HCT116 (cell line): Measurements from ENCODE around the gene AK5. TPM values are rescaled to one million over a fixed set of nuclear protein-coding genes. Genes with fewer than 3 reads are reported as not detected.

Experiments used
- ATAC-seq: fragments of 200-7000 bp; cut with Tn5 transposase; 2 replicates; pipeline ENCODE4 v1.9.1; 2020; ENCODE audit warnings: mild to moderate bottlenecking, moderate library complexity
- BruUV-seq: library from RNA; stranded (reverse); fragments of 400-500 nt; replicated peaks from 2 replicates; lab custom pipeline; 2021; lab: Mats Ljungman, UMichigan
- CTCF ChIA-PET: fragments of 300-600 bp; sonication (Branson Sonifier 250); formaldehyde crosslinking; loops from one replicate; lab custom pipeline; 2021; ENCODE audit warnings: antibody characterized with exemption; lab: Charles Lee
- POLR2A ChIA-PET: fragments of 300-600, 350-600 bp; sonication (Branson Sonifier 250); formaldehyde crosslinking; loops from one replicate; lab custom pipeline; 2021; ENCODE audit warnings: antibody characterized with exemption; lab: Charles Lee
- RAD21 ChIA-PET, 2 experiments: fragments of 300-600 bp; sonication (Branson Sonifier 250); formaldehyde crosslinking; loops; one replicate each; lab custom pipeline; 2023; ENCODE audit warnings: low total read pairs in 2 of 2; ENCODE audit not compliant: uncharacterized antibody in 2 of 2, unreplicated experiment in 2 of 2, low non-redundant PET in 1 of 2; lab: Charles Lee
- DNase-seq: peaks from one replicate; pipeline ENCODE4 v3.0.0-alpha.2; 2010; ENCODE audit warnings: low read depth, low spot score
- H2AFZ ChIP-seq: fragments of 200-600 bp; shearing (Covaris generic), sonication (generic); 2 replicates; pipeline ENCODE4 v1.6.1; 2017; ENCODE audit warnings: low read depth, mixed run types, mixed read lengths, antibody characterized with exemption, low read length; ENCODE audit not compliant: poor library complexity, severe bottlenecking
- H3K27ac ChIP-seq: 2 replicates; pipeline ENCODE4 v1.5.1; 2012; ENCODE audit warnings: low read depth, low read length
- H3K27me3 ChIP-seq: fragments of 200-600 bp; sonication (generic); 2 replicates; pipeline ENCODE4 v1.6.1; 2016; ENCODE audit warnings: mixed run types, low read length, mixed read lengths; ENCODE audit not compliant: insufficient read depth
- H3K36me3 ChIP-seq, 2 experiments: fragments of 200-500 bp in 1 of 2; fragments of 200-600 bp in 1 of 2; sonication (Bioruptor generic) in 1 of 2; sonication (generic) in 1 of 2; 2 replicates each; pipeline versions ENCODE4 v1.5.1 to v1.6.1; 2014 to 2016; ENCODE audit warnings: low read length in 2 of 2, inconsistent platforms in 1 of 2, mixed read lengths in 1 of 2, mixed run types in 1 of 2; ENCODE audit not compliant: insufficient read depth in 2 of 2, control insufficient read depth in 1 of 2
- H3K4me1 ChIP-seq, 2 experiments: fragments of 200-600 bp in 1 of 2; sonication (generic) in 1 of 2; 2 replicates each; pipeline versions ENCODE4 v1.5.1 to v1.6.1; 2012 to 2017; ENCODE audit warnings: low read length in 2 of 2, inconsistent platforms in 1 of 2, mild to moderate bottlenecking in 1 of 2, mixed read lengths in 1 of 2, mixed run types in 1 of 2, moderate library complexity in 1 of 2; ENCODE audit not compliant: insufficient read depth in 2 of 2, control insufficient read depth in 1 of 2
- H3K4me2 ChIP-seq: fragments of 200-600 bp; sonication (generic); 2 replicates; pipeline ENCODE4 v1.6.1; 2017; ENCODE audit warnings: mixed run types, low read length, mixed read lengths
- H3K4me3 ChIP-seq, 2 experiments: fragments of 200-600 bp in 1 of 2; sonication (generic) in 1 of 2; replicated peaks in 1 of 2; 2 replicates each; pipeline ENCODE4 v1.5.1; 2011 to 2016; ENCODE audit warnings: low read length in 2 of 2, control low read depth in 1 of 2, low read depth in 1 of 2, mild to moderate bottlenecking in 1 of 2, mixed read lengths in 1 of 2, mixed run types in 1 of 2
- H3K79me2 ChIP-seq: fragments of 200-600 bp; sonication (generic); 2 replicates; pipeline ENCODE4 v1.6.1; 2017; ENCODE audit warnings: mild to moderate bottlenecking, mixed run types, low read length, moderate library complexity, mixed read lengths; ENCODE audit not compliant: insufficient read depth
- H3K9ac ChIP-seq: fragments of 200-600 bp; sonication (generic); 2 replicates; pipeline ENCODE4 v1.6.1; 2016; ENCODE audit warnings: low read length, mixed read lengths
- H3K9me2 ChIP-seq: fragments of 200-600 bp; sonication (generic), shearing (Covaris generic); 2 replicates; pipeline ENCODE4 v1.6.1; 2017; ENCODE audit warnings: mixed run types, mild to moderate bottlenecking, moderate library complexity; ENCODE audit not compliant: insufficient read depth
- H3K9me3 ChIP-seq, 2 experiments: fragments of 200-500 bp in 1 of 2; fragments of 200-600 bp in 1 of 2; sonication (Bioruptor generic) in 1 of 2; sonication (generic) in 1 of 2; 2 replicates each; pipeline ENCODE4 v1.6.1; 2014 to 2017; ENCODE audit warnings: low read length in 2 of 2, mixed read lengths in 2 of 2, inconsistent platforms in 1 of 2, low read depth in 1 of 2, mild to moderate bottlenecking in 1 of 2, mixed run types in 1 of 2, moderate library complexity in 1 of 2; ENCODE audit not compliant: control insufficient read depth in 1 of 2, insufficient read depth in 1 of 2
- H4K20me1 ChIP-seq: fragments of 200-600 bp; sonication (generic), shearing (Covaris generic); 2 replicates; pipeline ENCODE4 v1.6.1; 2017; ENCODE audit warnings: mixed run types, mild to moderate bottlenecking, moderate library complexity; ENCODE audit not compliant: insufficient read depth
- ATF3 ChIP-seq: IDR thresholded peaks from 2 replicates; pipeline ENCODE4 v1.6.1; 2012
- CBX3 ChIP-seq: IDR thresholded peaks from 2 replicates; pipeline ENCODE4 v1.6.1; 2012; ENCODE audit warnings: low read depth
- CTCF ChIP-seq, 3 experiments: fragments of 200-600 bp in 1 of 3; sonication (generic) in 1 of 3; IDR thresholded peaks in 2 of 3; conservative IDR thresholded peaks in 1 of 3; 2 replicates each; pipeline ENCODE4 v1.5.1; 2012 to 2017; ENCODE audit warnings: low read depth in 2 of 3, low read length in 2 of 3, antibody characterized with exemption in 1 of 3, borderline replicate concordance in 1 of 3, control low read depth in 1 of 3, mild to moderate bottlenecking in 1 of 3, mixed read lengths in 1 of 3, mixed run types in 1 of 3, moderate library complexity in 1 of 3; ENCODE audit not compliant: insufficient read depth in 1 of 3
- ELF1 ChIP-seq: IDR thresholded peaks from 2 replicates; pipeline ENCODE4 v1.6.1; 2012; ENCODE audit warnings: low read depth, borderline replicate concordance
- EZH2 ChIP-seq: fragments of 200-600 bp; sonication (generic); IDR thresholded peaks from 2 replicates; pipeline ENCODE4 v1.6.1; 2017; ENCODE audit warnings: antibody characterized with exemption, mixed run types
- EZH2phosphoT487 ChIP-seq: fragments of 200-600 bp; IDR thresholded peaks from 2 replicates; pipeline ENCODE4 v1.6.1; 2018; ENCODE audit warnings: antibody characterized with exemption, borderline replicate concordance
- FOSL1 ChIP-seq: IDR thresholded peaks from 2 replicates; pipeline ENCODE4 v1.6.1; 2012; ENCODE audit warnings: low read depth
- POLR2A ChIP-seq: IDR thresholded peaks from 2 replicates; pipeline ENCODE4 v1.7.0; 2011; ENCODE audit warnings: borderline replicate concordance; ENCODE audit not compliant: insufficient read depth, insufficient read length; ENCODE audit errors: extremely low read depth
- RAD21 ChIP-seq: IDR thresholded peaks from 2 replicates; pipeline ENCODE4 v1.6.1; 2012; ENCODE audit warnings: low read depth, mild to moderate bottlenecking
- SIN3A ChIP-seq: IDR thresholded peaks from 2 replicates; pipeline ENCODE4 v1.6.1; 2012; ENCODE audit warnings: low read depth
- SP1 ChIP-seq: IDR thresholded peaks from 2 replicates; pipeline ENCODE4 v1.6.1; 2012; ENCODE audit warnings: low read depth
- SRF ChIP-seq: IDR thresholded peaks from 2 replicates; pipeline ENCODE4 v1.6.1; 2012; ENCODE audit warnings: low read depth
- ZFX ChIP-seq: fragments of 450-650 bp; IDR thresholded peaks from 2 replicates; pipeline ENCODE4 v1.6.1; 2017
- ZNF274 ChIP-seq: fragments of 200-500 bp; sonication (Bioruptor generic); IDR thresholded peaks from 2 replicates; pipeline ENCODE4 v1.6.1; 2014; ENCODE audit warnings: mild to moderate bottlenecking, low read depth, low read length, inconsistent platforms
- intact Hi-C: fragments of 100-400 bp; cut with micrococcal nuclease; formaldehyde crosslinking; loops from 2 replicates; pipeline ENCODE4 v1.10.0; 2022
- total RNA-seq: library from RNA; stranded (reverse); gene quantifications from one replicate; pipeline ENCODE4 v1.2.1, GENCODE V29; 2021; ENCODE audit not compliant: unreplicated experiment
- TF ChIP-seq, protein P1 (sequence below): IDR thresholded peaks from 2 replicates; pipeline ENCODE4 v1.6.1; 2012
- TF ChIP-seq, protein P2 (sequence below): IDR thresholded peaks from 2 replicates; pipeline ENCODE4 v1.6.1; 2011; ENCODE audit warnings: mild to moderate bottlenecking, low read length, moderate library complexity; ENCODE audit not compliant: insufficient replicate concordance; ENCODE audit errors: extremely low read depth

Gene AK5
- total RNA-seq, 1 experiment from 2014 or later = 0.22 TPM

DNA sequence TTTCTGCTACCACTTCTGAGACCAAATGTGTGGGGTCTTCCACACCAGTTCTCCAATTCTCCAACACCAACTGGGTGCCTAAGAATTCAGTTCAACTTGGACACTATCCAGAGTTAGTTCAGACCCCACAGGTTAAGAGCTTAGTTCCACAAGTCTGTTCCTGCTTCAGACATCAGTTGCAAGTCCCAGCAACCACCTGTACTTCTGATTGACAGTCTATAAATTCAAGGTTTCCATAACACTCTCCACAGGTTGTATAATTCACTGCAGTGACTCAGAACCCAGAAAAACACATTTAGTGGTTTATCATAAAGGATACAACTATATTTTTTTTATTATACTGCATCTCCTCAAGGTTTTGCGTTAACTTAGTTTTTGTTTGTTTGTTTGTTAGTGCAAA lies 18.7 kb downstream of the AK5 start:
- Histone ChIP-seq H3K36me3 (no peaks in the 10 kb centered on the region), H3K9ac (no peak overlapping the region), H4K20me1 (no peaks in the 10 kb centered on the region), H3K4me3 (no peak overlapping the region), H3K9me3 (no peaks in the 10 kb centered on the region), H3K27me3 (no peaks in the 10 kb centered on the region), H3K27ac (no peak overlapping the region), H3K79me2 (no peaks in the 10 kb centered on the region), H2AFZ (no peak overlapping the region), H3K4me2 (no peak overlapping the region), H3K9me2 (no peaks in the 10 kb centered on the region)
- no peak for DNase-seq
- BruUV-seq = no TSS peak
- no peak for ATAC-seq
- intact Hi-C loops = no loop called here
- RAD21 ChIA-PET = no interaction called here
- POLR2A ChIA-PET = no interaction called here
- TF ChIP-seq ATF3 (no peak), ELF1 (no peak), SRF (no peak), RAD21 (no peak), CBX3 (no peak), FOSL1 (no peak), POLR2A (no peak), EZH2phosphoT487 (no peak), ZNF274 (no peak), SIN3A (no peak), EZH2 (no peak), CTCF (IDR thresholded peaks at IDR 0.05 in 2 of 3, conservative IDR thresholded peaks at IDR 0.05 in 1 of 3; ENCODE audit: borderline replicate concordance in 1 of 3, insufficient read depth in 1 of 3, low read depth in 2 of 3, low read length in 2 of 3) (no peak), SP1 (no peak), ZFX (no peak)
- TF ChIP-seq, protein P1, sequence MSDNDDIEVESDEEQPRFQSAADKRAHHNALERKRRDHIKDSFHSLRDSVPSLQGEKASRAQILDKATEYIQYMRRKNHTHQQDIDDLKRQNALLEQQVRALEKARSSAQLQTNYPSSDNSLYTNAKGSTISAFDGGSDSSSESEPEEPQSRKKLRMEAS = no peak
- TF ChIP-seq, protein P2, sequence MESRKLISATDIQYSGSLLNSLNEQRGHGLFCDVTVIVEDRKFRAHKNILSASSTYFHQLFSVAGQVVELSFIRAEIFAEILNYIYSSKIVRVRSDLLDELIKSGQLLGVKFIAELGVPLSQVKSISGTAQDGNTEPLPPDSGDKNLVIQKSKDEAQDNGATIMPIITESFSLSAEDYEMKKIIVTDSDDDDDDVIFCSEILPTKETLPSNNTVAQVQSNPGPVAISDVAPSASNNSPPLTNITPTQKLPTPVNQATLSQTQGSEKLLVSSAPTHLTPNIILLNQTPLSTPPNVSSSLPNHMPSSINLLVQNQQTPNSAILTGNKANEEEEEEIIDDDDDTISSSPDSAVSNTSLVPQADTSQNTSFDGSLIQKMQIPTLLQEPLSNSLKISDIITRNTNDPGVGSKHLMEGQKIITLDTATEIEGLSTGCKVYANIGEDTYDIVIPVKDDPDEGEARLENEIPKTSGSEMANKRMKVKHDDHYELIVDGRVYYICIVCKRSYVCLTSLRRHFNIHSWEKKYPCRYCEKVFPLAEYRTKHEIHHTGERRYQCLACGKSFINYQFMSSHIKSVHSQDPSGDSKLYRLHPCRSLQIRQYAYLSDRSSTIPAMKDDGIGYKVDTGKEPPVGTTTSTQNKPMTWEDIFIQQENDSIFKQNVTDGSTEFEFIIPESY = no peak
- TF ChIP-seq, all 23 proteins: peak for 0
- CTCF ChIA-PET = no interaction called here
- no peaks in the 10 kb centered on the region for H3K4me1 ChIP-seq
